Measurements from ENCODE around the gene PHAX.

DNA sequence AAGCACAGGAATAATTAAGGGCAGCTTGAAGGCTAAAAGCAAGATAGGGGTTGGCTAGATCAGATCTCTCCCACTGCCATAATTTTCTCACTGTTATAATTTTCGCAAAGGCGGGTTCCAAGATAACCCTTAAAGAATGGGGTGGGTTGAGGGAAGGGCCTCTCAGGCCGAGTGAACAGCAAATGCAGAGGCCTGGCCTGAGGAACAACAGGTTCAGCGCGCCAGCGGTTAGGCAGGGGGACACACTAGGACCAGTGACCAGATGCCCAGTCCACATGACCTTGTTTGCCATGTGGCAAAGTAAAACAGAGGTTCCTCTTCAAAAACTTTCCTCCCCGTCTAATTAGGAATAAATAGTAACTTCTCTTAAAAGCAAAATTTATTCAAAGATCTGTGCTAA lies 1.2 kb upstream of the PHAX start:
- TF ChIP-seq POLR2A (IDR thresholded peaks at IDR 0.05; ENCODE audit: low read depth, low read length) (no peak), TAF1 (IDR thresholded peaks at IDR 0.05; ENCODE audit: low read depth, low read length) (no peak)

Measured in GM12891 (cell line).